ENCODE results near the gene LACTBL1. TPM values are rescaled to one million over a fixed set of nuclear protein-coding genes. Genes with fewer than 3 reads are reported as not detected.

LACTBL1 gene
- total RNA-seq, 2 experiments from 2014 or later = not detected

- CTCF ChIA-PET = interaction anchor here (0.7 kb wide), 1 partner anchor 215 kb away, joined by 3 read pairs; no protein-coding TSS in a partner anchor
- Mint-ChIP-seq H3K4me3 (no peak overlapping the region), H3K27me3 (peaks cover 4% of the 10 kb centered on the region), H3K27ac (no peak overlapping the region), H3K4me1 (ENCODE audit: low read depth) (no peaks in the 10 kb centered on the region), H3K36me3 (ENCODE audit: low read depth) (no peaks in the 10 kb centered on the region), H3K9me3 (no peaks in the 10 kb centered on the region)
- no peak for TF ChIP-seq CTCF (IDR thresholded peaks at IDR 0.05)
- POLR2A ChIA-PET = no interaction called here
- intact Hi-C loops (cut with micrococcal nuclease) = no loop called here
- no peak for ATAC-seq
- DNase-seq = no peak
Measured at GRCh38 chr1:22919341-22920025, 53.2 kb downstream of the LACTBL1 start.

- no peak overlapping the region for H3K27ac Mint-ChIP-seq
- DNase-seq (no peak), ATAC-seq (no peak)
- ChIA-PET CTCF (interaction anchor here (0.7 kb wide), 1 partner anchor 214 kb away, joined by 3 read pairs; no protein-coding TSS in a partner anchor), POLR2A (interaction anchor here (0.6 kb wide), 1 partner anchor 717 kb away, joined by 3 read pairs; no protein-coding TSS in a partner anchor)
- H3K27me3 Mint-ChIP-seq = peaks cover 2% of the 10 kb centered on the region
- no peaks in the 10 kb centered on the region for H3K36me3 Mint-ChIP-seq (ENCODE audit: low read depth)
- no peaks in the 10 kb centered on the region for H3K4me1 Mint-ChIP-seq (ENCODE audit: low read depth)
- H3K4me3 Mint-ChIP-seq = no peak overlapping the region
- intact Hi-C loops (cut with micrococcal nuclease) = no loop called here
- TF ChIP-seq CTCF (IDR thresholded peaks at IDR 0.05) = no peak
- no peaks in the 10 kb centered on the region for H3K9me3 Mint-ChIP-seq
Measured at GRCh38 chr1:22918644-22919043, 54.0 kb downstream of the LACTBL1 start.

GRCh38 chr1:22917989-22918388 is 54.7 kb downstream of the LACTBL1 start:
- intact Hi-C loops (cut with micrococcal nuclease) = no loop called here
- Mint-ChIP-seq H3K27me3 (peaks cover 2% of the 10 kb centered on the region), H3K36me3 (ENCODE audit: low read depth) (no peaks in the 10 kb centered on the region), H3K9me3 (no peaks in the 10 kb centered on the region), H3K4me1 (ENCODE audit: low read depth) (no peaks in the 10 kb centered on the region), H3K4me3 (no peak overlapping the region), H3K27ac (no peak overlapping the region)
- DNase-seq = no peak
- TF ChIP-seq CTCF (IDR thresholded peaks at IDR 0.05) = no peak
- POLR2A ChIA-PET = no interaction called here
- ATAC-seq = no peak
- CTCF ChIA-PET = no interaction called here

DNA sequence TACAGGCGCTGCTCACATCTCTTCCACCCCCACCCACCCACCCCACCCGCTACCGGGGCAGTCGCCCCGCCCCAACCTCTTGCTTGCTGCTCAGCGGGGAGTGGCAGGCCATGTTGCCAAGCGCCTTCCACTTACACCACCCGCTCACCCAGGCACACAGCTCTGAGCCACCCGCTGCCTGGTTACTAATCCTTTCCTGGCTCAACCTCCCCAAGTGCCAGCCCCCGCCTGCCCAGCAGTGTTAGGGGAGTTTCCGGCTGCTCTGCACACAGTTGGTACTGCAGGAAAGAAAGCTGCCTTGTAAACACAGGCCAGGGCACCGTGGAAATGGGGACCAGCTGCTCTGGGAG is 56.2 kb downstream of the LACTBL1 start:
- intact Hi-C loops (cut with micrococcal nuclease) = no loop called here
- no peaks in the 10 kb centered on the region for H3K36me3 Mint-ChIP-seq (ENCODE audit: low read depth)
- no peak overlapping the region for H3K4me3 Mint-ChIP-seq
- peaks cover 2% of the 10 kb centered on the region for H3K27me3 Mint-ChIP-seq
- no peak for ATAC-seq
- H3K9me3 Mint-ChIP-seq = no peaks in the 10 kb centered on the region
- no peak overlapping the region for H3K27ac Mint-ChIP-seq
- no peak for TF ChIP-seq CTCF (IDR thresholded peaks at IDR 0.05)
- no peaks in the 10 kb centered on the region for H3K4me1 Mint-ChIP-seq (ENCODE audit: low read depth)
- DNase-seq = no peak
- ChIA-PET CTCF (no interaction called here), POLR2A (no interaction called here)

GRCh38 chr1:22915816-22916470 is 56.7 kb downstream of the LACTBL1 start:
- POLR2A ChIA-PET = no interaction called here
- intact Hi-C loops (cut with micrococcal nuclease) = no loop called here

More at GRCh38 chr1:22915816-22916470, 56.7 kb downstream of the LACTBL1 start:
- Mint-ChIP-seq H3K27me3 (peaks cover 2% of the 10 kb centered on the region), H3K36me3 (ENCODE audit: low read depth) (no peaks in the 10 kb centered on the region), H3K4me3 (no peak overlapping the region), H3K27ac (no peak overlapping the region), H3K9me3 (no peaks in the 10 kb centered on the region), H3K4me1 (ENCODE audit: low read depth) (no peaks in the 10 kb centered on the region)
- DNase-seq (no peak), ATAC-seq (no peak)
- no peak for TF ChIP-seq CTCF (IDR thresholded peaks at IDR 0.05)
- CTCF ChIA-PET = no interaction called here

Data from activated CD8-positive, alpha-beta T cell treated with anti-CD3 and anti-CD28 coated beads for 36 hours (primary cell).